GM12875 (cell line): ENCODE data around the gene IFNL3.
"Not testable (repeated sequence)": the region's sequence is repeated elsewhere in the genome, so short reads cannot be mapped to it uniquely, and the experiment has no call there.

Experiments used
- H3K4me3 ChIP-seq: one replicate; pipeline ENCODE4 v1.5.1; 2011; ENCODE audit warnings: low read depth, low read length, control low read depth
- CTCF ChIP-seq: IDR thresholded peaks from 2 replicates; pipeline ENCODE4 v1.5.1; 2011; ENCODE audit warnings: low read depth, mild to moderate bottlenecking, control low read depth, inconsistent platforms, low read length, moderate library complexity, borderline replicate concordance; ENCODE audit not compliant: insufficient read depth

IFNL3 gene

GRCh38 chr19:39223703-39224279 lies 21.0 kb downstream of the IFNL3 start:
- no peak overlapping the region for H3K4me3 ChIP-seq
- no peak for TF ChIP-seq CTCF

GRCh38 chr19:39219108-39219507 lies 25.7 kb downstream of the IFNL3 start:
- H3K4me3 ChIP-seq: not testable (repeated sequence)

- no peak overlapping the region for H3K4me3 ChIP-seq
- no peak for TF ChIP-seq CTCF
Measured at GRCh38 chr19:39218230-39219007, 26.4 kb downstream of the IFNL3 start.

GRCh38 chr19:39217094-39217493 lies 27.7 kb downstream of the IFNL3 start:
- no peak overlapping the region for H3K4me3 ChIP-seq
- no peak for TF ChIP-seq CTCF

DNA sequence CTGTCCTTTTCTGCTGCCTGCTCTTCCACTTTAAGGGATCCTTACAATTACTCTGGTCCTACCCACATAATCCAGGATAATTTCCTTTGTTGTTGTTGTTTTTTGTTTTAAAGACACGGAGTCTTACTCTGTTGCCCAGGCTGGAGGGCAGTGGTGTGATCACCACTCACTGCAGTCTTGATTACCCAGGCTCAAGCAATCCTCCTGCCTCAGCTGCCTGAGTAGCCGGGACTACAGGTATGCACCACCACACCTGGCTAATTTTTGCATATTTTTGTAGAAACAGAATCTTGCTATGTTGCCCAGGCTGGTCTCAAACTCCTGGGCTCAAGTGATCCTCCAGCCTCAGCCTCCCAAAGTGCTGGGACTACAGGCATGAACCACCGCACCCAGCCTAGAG lies 29.5 kb downstream of the IFNL3 start:
- H3K4me3 ChIP-seq: not testable (repeated sequence)

DNA sequence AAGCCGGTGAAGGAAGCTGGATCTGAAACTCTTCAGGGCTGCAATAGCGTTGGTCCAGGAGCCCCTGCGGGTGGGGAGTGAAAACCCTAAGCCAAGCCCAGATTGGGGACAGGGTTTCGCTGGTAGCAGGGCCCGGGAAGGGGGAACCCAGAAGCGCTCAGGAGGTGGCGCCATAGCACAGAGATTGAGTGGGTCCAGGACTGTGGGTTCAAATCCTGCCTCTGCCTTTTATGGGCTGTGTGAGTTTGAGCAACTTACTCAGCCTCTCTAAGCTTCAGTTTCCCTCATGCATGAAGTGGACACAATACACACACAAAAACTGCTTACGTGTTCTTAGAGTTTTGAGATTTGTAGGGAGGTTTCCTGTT lies 32.4 kb downstream of the IFNL3 start:
- TF ChIP-seq CTCF: peak; percentile 51
- H3K4me3 ChIP-seq: no peak overlapping the region

GRCh38 chr19:39211731-39212374 lies 33.0 kb downstream of the IFNL3 start:
- no peak overlapping the region for H3K4me3 ChIP-seq
- no peak for TF ChIP-seq CTCF

- no peak for TF ChIP-seq CTCF
- H3K4me3 ChIP-seq: no peak overlapping the region
Measured at GRCh38 chr19:39209196-39209595, 35.6 kb downstream of the IFNL3 start.
